GM19043 (cell line): ENCODE results near the gene SAFB.

ENCODE experiments used
- ATAC-seq: cut with Tn5 transposase; IDR thresholded peaks from one replicate; pipeline ENCODE4 v1.9.1; 2021; ENCODE audit warnings: low read depth; ENCODE audit not compliant: unreplicated experiment

SAFB gene

DNA sequence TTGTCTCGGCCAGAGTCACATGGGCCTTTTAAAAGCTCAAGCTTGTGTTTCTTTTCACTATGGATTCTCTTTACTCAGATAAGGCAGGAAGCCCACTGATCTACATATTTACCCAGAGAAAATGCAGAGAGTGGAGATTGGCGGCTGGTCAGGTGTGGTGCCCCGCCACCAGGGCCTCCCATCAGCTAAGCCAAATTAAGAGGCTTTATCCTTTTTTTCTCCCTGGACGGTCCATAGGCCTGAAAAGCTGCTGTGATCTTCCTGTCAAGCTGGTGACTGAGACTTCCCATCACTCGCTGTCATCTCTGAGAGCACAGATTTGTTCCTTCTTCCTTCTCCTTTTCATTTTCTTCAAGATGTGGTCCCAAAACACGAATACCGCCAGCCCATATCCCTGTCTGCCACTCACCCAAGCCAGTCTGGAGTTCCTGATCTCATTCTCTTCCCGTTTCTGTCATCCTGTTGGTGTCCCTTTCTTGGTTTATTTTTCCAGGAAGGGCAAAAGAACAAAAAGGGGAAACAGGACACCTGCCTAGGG is 1.9 kb downstream of the SAFB start:
- ATAC-seq = no peak

DNA sequence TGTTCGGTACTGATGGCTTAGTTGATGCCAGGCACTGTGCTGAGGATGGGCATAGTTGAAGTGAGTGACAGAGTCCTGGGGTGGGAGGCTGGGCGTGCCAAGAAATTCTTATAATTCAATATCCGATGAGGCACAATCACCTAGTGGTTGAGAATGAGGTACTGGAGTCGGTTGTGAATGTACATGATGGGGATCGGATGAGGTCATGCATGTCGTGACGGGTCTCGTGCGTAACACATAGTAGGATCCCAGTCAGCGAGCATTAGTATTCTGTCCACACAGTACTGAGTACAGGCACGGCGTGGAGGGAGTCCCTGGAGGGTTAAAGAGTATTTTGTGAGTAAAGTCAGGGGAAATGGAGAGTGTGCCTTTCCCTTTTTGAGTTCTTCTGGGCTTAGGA is 2.8 kb downstream of the SAFB start:
- ATAC-seq = no peak

DNA sequence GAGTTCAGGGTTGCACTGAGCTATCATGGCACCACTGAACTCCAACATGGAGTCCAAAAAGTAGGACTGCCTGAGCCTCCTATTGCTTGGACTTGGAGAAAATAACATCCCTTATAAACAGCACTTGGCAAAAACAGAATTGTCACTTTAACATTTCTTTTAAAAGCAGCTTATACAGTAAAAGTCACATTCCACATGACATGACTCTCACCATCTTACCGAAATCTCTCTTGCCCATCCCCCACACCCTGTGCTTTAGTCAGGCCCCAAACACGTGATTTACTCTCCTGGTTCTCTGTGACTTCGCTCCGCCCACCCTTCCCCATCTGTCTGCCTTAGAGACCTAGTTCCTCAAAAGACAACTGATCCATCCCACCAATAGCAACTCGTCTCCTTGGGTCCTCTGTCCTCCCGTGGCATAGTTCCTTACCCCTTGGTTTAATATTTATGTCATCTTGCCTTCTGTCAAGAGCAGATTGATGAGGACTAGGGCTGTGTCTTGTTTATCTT is 4.6 kb downstream of the SAFB start:
- no peak for ATAC-seq

DNA sequence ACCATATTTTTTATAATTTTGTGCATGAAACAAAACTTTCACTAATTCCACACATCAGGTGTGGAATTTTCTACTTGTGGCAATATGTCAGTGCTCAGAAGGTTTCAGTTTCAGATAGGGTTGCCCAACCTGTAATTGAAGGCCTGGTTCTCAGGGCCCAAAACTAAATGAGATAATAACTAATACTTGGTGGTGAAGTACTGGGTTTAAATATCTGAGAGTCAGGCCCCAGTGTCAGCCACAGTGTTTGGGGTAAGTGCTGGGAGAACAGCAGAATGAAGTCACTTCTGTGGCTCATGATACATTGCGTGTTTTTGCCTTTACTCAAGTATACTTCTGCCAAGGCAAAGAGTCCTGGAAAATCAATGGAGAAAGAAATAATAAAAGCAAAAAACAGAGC is 5.6 kb downstream of the SAFB start:
- no peak for ATAC-seq

DNA sequence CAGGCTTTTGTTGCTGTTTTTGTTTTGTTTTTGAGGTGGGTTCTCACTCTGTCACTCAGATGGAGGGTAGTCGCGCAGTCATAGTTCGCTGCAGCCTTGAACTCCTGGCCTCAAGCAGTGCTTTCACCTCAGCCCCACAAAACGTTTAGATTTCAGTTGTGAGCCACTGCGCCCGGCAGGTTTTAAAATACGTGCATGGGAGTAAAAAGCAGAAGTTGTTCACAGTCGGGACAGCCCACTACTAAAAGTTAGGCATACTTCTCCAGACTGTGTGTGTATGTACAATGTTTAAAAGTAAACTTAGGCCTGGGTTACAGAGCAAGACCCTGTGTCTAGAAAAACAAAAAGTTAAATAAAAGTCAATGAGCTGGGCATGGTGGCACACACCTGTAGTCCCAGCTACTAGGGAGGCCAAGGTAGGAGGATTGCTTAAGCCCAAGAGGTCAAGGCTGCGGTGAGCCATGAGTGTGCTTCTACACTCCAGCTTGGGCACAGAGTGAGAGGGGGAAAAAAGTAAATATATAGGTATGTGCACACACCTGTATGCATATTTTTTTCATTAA is 6.1 kb downstream of the SAFB start:
- ATAC-seq = no peak

DNA sequence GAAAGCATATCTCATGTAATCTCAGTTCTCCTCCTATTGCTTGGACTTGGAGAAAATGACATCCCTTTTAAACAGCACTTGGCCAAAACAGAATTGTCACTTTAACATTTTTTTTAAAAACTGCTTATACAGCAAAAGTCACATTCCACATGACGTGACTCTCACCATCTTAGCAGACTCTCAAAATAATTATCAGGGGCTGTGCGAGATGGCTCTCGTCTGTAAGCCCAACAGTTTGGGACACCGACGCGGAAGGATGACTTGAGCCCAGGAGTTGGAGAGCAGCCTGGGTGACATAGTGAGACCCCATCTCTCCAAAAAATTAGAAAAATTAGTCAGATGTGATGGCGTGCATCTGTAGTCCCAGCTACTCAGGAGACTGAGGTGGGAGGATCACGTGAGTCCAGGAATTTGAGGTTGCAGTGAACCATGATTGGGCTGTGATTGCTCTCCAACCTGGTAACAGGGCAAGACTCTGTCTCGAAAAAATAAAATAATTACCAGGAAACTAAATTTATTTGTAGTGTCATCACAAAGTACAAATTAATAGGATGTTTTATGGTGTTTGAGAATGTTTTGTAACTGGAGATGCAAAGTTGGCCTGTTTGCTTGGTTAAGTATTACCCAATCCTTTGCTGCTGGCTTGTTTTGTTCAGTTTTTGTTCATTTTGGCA is 8.8 kb downstream of the SAFB start:
- ATAC-seq = no peak

DNA sequence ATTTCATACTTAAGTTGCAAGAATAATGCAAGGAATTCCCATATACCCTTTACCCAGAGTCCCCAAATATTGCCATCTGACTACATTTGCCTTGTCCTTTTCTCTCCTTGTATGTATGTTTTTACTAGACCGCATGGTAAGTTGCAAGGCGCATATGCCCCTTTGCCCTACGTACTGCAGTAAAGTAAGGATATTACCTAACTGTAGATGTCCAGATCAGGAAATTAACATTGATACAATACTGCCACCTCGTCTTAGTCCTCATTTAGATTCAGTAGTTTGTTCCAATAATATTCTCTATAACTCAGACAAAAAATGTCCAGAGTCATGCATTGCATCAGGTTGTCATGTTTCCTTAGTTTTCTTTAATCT is 9.3 kb downstream of the SAFB start:
- ATAC-seq = no peak

DNA sequence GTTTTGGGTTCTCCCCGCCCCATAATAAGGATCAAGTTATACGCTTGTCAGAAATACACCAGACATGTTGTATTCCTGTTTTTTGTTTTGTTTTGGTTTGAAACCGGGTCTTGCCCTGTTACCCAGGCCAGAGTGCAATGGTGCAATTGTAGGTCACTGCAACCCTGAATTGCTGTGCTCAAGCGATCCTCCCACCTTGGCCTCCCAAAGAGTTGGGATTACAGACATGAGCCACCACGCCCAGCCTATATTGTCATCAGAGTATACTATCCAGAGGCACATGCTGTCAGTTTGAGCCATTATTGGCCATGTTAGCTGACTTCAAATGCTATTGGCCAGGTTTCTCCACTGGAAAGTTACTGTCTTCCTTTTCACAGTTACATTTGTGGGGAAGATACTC is 9.8 kb downstream of the SAFB start:
- no peak for ATAC-seq

DNA sequence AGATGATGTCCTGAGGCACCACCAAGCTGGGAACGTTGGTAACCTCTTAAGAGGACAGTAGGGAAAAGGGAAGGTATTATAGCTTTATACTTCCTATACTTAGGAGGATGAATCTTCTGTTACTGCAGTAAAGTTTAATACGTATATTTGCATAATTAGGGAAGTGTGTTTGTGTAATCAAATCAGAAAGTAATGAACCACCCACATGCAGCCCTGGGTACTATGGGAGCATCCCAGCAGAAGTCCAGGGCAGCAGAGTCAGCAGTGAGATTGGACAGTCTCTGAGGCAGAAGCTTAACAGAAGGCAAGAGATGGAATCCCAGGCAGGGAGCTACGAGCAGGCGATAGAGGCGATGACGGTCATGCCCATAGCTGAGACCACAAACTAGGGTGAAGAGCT is 12.5 kb downstream of the SAFB start:
- no peak for ATAC-seq

DNA sequence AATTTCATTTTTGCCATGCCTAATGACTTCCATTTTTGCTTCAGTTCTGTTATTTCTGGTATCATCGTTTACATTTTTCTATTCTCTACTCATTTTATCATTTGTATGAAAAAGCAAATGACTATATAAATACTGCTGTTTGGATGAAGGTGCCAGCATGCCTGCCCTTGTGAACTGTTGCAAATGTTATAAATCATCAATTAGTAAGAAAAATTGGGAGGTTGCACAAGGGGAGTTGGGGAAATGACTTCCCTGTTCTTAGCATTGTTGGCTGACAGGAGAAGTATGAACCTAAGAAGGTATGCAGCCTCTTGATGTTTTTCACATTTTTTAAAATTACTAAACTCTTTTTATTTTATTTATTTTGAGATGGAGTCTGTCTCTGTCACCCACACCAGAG is 15.1 kb downstream of the SAFB start:
- ATAC-seq = no peak

DNA sequence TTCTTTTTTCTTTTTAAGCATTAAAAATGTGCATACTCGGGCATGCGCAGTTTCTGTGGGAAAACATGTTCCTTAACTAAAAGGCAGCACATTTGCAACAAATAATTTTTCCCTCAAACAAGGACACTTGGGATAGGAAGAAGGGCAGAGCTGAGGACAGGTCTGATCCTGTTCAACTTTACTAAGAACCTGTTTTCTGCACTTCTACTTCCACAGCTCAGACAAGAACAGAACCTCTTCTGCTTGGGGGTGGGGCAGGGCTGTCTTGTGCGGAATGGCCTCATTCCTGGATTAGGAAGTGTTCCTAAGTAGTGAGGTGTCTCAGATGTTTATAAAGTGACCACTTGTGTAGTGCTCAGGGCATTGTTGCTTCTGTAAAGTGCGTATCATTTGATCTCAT is 18.3 kb downstream of the SAFB start:
- no peak for ATAC-seq

DNA sequence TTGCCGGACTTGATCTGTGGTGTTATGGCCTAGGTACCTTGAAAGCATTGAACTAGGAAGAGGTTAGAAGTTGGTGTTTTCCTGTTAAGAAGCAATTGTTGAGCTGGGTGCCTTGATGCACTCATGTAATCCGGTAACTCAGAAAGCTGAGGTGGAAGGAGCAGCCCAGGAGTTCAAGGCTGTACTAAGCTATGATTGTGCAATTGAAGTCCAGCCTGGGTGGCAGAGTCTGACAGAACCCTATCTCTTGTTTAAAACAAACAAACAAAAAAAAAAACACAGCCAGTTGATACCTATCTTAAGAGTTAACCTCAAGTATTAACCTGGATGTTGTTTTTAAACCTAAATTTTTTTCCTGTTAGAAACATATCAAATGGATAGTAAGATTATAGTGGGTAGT is 19.3 kb downstream of the SAFB start:
- ATAC-seq = no peak

DNA sequence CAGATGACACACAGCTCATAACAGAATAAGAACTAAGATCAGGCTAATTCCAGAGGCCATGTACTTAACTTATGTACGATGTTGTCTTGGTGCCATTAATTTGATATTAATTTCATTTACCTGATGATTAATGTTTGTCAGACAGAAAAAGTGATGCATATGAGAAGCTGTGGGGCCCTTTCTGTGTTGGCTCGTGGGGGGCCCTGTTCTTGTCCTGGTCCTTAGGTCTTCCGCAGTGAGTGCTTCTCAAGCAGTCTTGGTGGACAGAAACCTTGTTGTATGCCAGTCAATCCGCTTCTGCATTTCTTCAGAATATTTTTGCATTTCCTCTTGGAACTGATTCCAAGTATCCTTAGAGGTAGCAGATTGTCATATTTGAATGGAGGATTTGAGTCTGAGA is 20.2 kb downstream of the SAFB start:
- ATAC-seq = no peak

DNA sequence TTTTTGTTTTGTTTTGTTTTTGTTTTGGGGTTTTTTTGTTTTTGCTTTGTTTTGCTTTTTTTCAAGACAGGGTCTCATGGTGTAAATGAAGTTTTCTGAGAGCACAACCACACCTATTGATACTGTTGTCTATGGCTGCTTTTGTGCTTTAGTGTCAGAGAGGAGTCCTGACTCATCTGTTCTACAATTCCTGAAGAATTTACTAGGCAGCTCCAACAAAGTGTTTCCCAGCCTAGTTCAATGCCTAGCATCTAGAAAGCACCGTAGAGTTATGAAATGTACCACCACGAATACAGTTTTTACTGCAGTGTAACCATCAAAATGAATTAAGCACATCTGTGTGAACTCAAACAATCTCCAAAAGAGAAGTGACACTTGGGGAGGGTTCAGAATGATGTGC is 21.2 kb downstream of the SAFB start:
- ATAC-seq = no peak

DNA sequence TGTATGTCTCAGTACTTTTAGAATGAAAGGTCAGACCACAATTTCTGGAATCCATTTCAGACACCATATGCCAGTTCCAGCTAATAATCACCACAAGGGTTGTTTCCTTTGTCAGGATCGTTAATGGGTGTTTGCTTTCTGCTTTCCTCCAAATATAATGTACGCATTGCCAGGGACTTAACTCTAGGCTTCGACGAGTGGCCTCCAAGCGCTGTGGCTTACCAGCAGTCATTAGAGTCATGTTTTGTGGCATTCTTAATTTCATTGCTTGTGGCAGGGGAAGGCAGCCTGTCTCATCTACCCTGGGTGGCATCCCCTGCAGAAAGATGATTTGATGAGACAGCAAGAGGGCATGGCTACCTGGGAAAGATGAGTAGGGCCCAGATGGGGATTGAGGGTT is 22.5 kb downstream of the SAFB start:
- no peak for ATAC-seq

DNA sequence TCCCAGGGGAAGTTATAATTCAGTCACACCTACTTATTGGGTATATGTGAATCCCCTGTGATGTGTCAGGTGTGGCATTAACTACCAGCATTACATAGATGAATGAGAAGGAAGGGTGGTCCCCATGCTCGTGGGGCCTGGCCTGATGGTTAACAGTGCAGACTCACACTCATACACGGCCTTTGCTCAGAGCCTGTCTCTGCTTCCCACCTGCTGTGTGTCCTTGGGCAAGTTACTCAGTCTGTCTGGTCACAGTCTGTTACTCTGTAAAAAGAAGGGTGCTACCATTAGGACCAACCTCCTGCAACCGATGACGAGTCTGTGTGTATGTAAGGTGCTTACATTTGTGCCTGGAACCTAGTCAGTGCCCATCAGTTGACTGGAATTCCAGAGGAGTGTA is 23.8 kb downstream of the SAFB start:
- no peak for ATAC-seq

DNA sequence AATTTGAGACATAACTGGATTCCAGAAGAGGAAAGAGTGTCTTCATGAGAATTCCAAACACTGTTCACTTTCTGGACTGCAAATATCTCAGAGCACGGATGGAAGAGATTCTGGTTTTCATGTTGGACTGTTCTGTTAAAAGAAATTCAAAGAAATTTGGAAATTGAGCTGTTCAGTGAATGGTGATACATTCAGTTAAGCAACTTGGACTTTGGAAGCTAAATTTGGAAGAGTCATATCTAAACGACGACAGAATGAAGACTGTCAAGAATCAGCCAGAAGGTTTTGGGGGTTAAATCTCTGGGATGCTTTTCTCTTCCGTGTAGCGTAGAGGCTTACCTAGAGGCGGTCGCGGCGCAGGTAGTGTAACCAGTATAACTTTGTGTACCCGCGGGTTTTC is 25.6 kb downstream of the SAFB start:
- no peak for ATAC-seq

DNA sequence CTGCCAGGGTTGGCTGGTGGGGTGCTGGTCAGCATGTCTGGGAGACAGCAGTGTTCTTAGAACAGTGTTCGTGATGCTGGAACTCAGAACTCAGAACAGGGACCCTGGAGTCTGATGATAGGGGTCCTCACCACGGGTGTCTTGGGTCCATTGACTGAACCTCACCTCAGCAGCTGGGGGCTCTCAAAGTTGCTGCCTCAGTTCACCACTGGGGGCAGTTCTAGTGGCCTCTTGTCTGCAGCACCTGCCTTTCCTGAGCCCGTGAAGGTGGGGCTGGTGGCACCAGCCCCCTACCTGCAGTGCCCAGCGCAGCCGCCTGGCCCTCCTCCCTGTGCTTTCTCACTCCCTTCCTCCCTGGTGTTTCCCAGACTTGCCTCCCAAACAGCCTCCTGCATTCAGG is 28.5 kb downstream of the SAFB start:
- no peak for ATAC-seq

DNA sequence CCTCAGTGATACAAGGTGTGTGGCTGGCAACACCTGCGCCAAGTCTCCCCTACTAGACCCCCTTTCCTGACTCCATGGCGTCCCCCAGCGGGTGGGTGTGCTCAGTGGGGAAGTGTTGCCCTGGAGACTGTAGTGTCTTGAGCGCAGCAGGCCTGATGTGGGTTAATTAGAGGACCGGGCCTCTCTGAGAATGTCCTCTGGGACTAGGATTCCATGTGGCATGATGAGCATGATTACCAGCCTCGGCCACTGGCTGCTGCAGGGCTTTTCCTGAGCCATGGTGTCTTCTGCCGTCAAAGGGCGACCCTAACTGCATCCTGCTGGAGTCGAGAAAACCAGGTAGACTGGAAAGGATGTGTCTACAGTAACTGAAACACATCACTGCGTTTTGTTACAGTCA is 29.4 kb downstream of the SAFB start:
- no peak for ATAC-seq

DNA sequence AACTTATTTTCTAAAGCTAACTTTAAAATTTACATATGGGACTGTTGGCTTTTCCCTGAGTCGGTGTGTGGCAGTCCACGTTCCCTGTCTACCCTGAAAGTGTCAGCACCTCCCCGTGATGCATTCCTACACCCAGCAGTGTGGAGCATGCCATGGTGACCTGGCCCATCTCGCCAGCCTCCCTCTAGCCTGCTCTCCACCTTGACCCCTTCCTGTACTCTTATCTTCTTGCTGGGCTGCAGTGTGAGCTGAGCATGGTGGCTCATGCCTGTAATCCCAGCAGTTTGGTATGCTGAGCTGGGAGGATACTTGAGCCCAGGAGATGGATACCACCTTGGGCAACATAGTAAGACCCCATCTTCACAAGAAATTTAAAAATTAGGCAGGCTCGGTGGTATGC is 32.0 kb downstream of the SAFB start:
- ATAC-seq = no peak

DNA sequence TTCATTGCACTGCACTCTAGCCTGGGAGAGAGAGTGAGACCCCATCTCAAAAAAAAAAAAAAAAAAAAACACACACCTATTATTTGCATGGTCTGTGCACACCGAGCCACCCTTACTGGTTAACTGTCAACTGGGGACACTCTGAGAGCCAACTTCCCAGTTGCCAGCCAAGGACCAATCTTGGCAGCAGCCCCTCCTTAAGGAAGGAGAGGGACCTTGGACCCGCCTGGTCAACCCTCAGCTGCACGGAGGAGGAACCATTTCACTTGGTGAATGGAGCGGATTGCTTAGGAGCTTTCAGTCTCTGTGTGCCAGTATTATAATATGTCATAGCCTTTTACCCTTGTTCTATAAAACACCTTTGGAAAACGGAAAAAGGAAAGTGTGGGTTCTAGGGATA is 32.5 kb downstream of the SAFB start:
- ATAC-seq = no peak

DNA sequence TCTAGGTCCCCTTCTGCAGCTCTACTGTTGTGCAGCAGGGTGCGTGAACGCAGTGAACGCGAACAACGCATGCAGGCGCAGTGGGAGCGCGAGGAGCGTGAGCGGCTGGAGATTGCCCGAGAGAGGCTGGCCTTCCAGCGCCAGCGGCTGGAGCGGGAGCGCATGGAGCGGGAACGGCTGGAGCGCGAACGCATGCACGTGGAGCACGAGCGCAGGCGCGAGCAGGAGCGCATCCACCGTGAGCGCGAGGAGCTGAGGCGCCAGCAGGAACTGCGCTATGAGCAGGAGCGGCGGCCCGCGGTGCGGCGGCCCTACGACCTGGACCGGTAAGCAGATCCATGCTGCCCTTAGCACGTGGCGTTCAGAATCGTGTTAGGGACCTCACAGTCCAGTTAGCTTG is 38.6 kb downstream of the SAFB start:
- ATAC-seq = no peak

DNA sequence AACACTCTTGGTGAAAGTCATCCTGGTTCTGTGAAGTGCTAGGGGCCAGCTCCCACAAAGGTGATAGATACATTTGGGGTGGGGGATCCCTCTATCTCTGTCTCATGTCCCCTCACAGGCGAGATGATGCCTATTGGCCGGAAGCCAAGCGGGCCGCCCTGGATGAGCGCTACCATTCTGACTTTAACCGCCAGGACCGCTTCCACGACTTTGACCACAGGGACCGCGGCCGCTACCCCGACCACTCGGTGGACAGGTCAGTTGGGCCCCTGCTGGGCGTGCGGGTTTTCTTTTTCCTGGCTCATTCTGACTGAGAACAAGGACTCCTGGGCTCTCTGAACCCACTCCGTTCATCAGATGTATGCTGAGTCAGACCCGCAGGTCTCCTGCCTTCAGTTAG is 41.0 kb downstream of the SAFB start:
- ATAC-seq = no peak
